Measurements from ENCODE around the gene CEP192. TPM values are rescaled to one million over a fixed set of nuclear protein-coding genes. Genes with fewer than 3 reads are reported as not detected.
A peak's percentile ranks its signal among the peaks of the same experiment; 100 is the strongest.

The CEP192 gene
- total and polyA plus RNA-seq, 2 of the 13 experiments (the other 11 are each of a cell fraction or from before 2014, with no cell fraction given) = 15.3 to 24.7 TPM

GRCh38 chr18:13138420-13139139 lies 147.4 kb downstream of the CEP192 start (continued):
- TF ChIP-seq ZBTB40 (IDR thresholded peaks at IDR 0.05) = no peak
- TF ChIP-seq ZBTB40 (CRISPR knock-in tag; IDR thresholded peaks at IDR 0.05) = peak; percentile 60
- no peak for TF ChIP-seq NFE2L1 (CRISPR knock-in tag; IDR thresholded peaks at IDR 0.05; ENCODE audit: borderline replicate concordance)
- TF ChIP-seq RARA (CRISPR knock-in tag; IDR thresholded peaks at IDR 0.05) = peak; percentile 4
- peak; percentile 69; the same call in 1 of the 2 replicates for TF ChIP-seq EED (CRISPR knock-in tag; IDR thresholded peaks at IDR 0.05)
- no peak for TF ChIP-seq ZBTB1 (CRISPR knock-in tag; IDR thresholded peaks at IDR 0.05; ENCODE audit: borderline replicate concordance)
- TF ChIP-seq ZFP91 (CRISPR knock-in tag; IDR thresholded peaks at IDR 0.05; ENCODE audit: borderline replicate concordance) = peak; percentile 46; the same call in 1 of the 2 replicates
- no peak for TF ChIP-seq MAZ (IDR thresholded peaks at IDR 0.05; ENCODE audit: borderline replicate concordance, low read depth, low read length)
- TF ChIP-seq MAZ (CRISPR knock-in tag; IDR thresholded peaks at IDR 0.05; ENCODE audit: low read depth) = peak; percentile 74; the same call in 1 of the 2 replicates
- TF ChIP-seq ZNF772 (CRISPR knock-in tag; IDR thresholded peaks at IDR 0.05) = peak; percentile 22; the same call in 1 of the 2 replicates
- peak; percentile 38 for TF ChIP-seq ZNF501 (CRISPR knock-in tag; IDR thresholded peaks at IDR 0.05)
- 0 out of 2 replicates have a peak, but pooled peaks have one; percentile 39 for TF ChIP-seq ZNF143 (CRISPR knock-in tag; IDR thresholded peaks at IDR 0.05)
- 0 out of 2 replicates have a peak, but pooled peaks have one; percentile 44 for TF ChIP-seq MTF2 (CRISPR knock-in tag; IDR thresholded peaks at IDR 0.05; ENCODE audit: borderline replicate concordance)
- peak; percentile 25 for TF ChIP-seq ZNF614 (CRISPR knock-in tag; IDR thresholded peaks at IDR 0.05; ENCODE audit: borderline replicate concordance)
- no peak for TF ChIP-seq ZMYM4 (CRISPR knock-in tag; IDR thresholded peaks at IDR 0.05)
- TF ChIP-seq KDM5B (CRISPR knock-in tag; IDR thresholded peaks at IDR 0.05; ENCODE audit: borderline replicate concordance) = no peak; the same call in 1 of the 2 replicates
- TF ChIP-seq ZNF788 (CRISPR knock-in tag; IDR thresholded peaks at IDR 0.05; ENCODE audit: borderline replicate concordance) = peak; percentile 53; the same call in 1 of the 2 replicates
- TF ChIP-seq ZBTB38 (CRISPR knock-in tag; IDR thresholded peaks at IDR 0.05) = 0 out of 2 replicates have a peak, but pooled peaks have one; percentile 56

Data from HepG2 (cell line).